NOMO-1 treated with DMSO at 0.1 percent for 48 hours (cell line): Measurements from ENCODE around the gene INPP5A.

Source experiments
- DNase-seq: peaks from one replicate; lab custom pipeline; 2025; ENCODE audit not compliant: unreplicated experiment; lab: John Stamatoyannopoulos, UW

The INPP5A gene

DNA sequence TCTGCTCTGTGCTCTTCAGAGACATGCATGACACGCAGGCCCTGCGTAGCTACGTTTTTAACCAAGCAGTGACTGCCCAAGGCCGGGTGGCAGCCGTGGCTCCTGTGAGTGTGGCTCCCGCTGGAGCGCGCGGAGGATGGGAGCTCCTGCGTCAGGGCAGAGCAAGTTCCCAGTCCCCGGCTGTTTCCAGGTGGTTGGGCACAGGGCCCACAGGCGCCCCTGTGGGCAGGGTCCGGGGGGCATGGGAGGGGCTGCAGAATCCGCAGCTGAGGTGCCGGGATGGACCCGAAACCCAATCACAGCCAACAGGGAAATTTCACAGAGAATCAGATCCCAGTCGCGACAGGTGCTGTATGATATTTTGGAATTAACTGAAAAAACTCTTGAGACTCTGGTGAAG lies 238.6 kb downstream of the INPP5A start:
- no peak for DNase-seq

DNA sequence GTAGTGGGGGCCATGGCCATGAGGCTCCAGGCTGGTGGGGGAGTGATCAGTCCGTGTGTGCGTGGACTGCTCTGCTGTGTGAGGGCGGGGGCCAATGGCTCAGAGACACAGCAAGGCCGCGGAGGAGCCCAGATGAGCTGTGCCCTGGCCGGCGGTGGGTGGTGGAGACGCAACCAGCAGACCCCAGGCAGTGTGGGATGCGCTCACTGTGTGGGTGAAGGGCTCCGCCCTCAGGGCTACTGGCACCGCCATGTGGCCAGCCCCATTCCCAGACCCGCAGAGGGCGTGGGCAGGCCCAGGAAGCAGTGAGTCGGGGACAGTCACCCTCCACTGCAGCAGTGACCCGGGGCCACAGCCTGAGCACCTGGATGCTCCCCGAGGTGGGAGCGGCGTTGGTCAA lies 239.2 kb downstream of the INPP5A start:
- DNase-seq: no peak

DNA sequence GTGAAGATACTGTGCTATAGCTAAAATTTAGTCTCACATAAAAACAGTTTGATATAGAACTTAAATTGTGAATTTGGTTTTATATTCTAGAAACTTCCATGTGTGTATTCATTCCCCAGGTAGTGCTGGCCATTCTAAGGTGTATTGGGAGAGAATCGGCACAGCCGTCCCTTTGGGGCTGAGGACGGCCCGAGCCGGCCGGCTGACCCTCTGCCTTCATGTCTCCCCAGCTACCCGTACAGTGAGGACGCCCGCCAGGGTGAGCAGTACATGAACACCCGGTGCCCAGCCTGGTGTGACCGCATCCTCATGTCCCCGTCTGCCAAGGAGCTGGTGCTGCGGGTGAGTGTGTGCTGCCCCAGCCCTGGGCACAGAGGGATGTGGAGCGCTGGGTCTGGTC lies 239.9 kb downstream of the INPP5A start:
- DNase-seq: no peak

DNA sequence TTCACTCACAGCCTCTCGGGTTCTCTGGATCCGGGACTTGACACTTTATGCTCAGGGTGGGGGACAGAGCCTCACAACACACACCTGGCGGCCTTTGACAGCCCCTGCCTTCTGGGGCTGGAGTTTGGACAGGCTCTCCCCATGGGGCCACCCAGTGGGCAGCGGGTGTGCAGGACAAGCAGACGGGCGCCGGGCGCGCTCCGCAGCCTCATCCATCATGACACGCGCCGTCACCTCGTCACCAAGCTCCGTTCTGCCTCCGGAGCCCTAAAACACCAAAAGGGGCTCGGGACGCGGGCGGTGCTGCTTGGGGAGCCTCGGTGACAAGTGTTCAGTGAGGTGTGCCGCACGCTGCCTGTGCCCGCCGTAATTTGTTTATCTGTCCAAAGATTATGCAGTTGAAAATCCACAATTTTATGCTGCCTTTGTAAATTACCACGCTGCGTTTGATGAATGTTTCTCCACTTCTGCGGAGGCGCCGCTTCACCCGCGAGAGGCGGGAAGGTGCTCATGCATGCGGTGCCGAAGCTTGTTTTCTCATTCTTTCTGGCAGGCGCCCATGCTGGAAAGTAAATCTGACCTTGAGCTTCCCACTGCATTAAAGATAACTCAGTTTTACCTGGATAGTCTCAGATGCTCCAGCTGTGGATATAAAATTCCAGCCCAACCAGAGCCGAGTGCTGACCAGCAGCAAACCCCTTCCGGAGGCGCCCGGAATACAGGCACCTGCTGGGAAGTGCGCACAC lies 242.1 kb downstream of the INPP5A start:
- DNase-seq: no peak

DNA sequence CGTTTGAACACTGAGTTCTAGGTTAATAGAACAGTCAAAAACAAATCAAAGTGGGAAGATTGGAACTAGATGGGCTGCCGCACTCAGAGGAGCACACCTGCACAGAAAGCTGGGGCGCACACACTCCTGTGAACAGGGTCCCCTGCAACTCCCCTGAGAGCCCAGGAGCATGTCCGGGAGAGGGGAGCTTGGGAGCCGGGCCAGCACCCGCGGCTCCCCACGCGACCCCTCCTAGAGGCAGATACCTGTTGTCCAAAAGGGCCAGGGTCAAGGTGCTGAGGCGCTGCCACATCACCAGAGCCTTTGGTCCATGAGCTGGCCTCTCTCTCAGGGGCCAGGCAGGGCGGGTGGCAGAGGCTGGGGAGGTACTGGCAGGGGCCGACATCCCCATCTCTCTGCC lies 242.8 kb downstream of the INPP5A start:
- DNase-seq: no peak

DNA sequence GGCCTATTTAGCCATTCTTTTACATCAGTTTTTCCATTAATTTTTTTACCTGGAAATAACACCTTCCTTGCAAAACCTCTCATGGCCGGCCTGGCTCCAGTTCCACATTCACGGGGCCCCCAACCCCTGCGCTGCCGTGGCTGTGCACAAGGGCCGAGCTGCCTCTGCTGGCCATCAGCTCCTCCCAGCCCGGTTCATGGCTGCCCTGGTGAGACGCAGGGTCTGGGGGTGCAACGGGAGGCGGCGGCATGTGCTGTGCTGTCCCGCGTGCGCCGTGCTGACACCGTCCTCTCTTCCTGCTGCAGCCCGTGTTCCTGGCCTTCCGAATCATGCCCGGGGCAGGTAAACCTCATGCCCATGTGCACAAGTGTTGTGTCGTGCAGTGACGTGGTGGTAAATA lies 244.0 kb downstream of the INPP5A start:
- no peak for DNase-seq

DNA sequence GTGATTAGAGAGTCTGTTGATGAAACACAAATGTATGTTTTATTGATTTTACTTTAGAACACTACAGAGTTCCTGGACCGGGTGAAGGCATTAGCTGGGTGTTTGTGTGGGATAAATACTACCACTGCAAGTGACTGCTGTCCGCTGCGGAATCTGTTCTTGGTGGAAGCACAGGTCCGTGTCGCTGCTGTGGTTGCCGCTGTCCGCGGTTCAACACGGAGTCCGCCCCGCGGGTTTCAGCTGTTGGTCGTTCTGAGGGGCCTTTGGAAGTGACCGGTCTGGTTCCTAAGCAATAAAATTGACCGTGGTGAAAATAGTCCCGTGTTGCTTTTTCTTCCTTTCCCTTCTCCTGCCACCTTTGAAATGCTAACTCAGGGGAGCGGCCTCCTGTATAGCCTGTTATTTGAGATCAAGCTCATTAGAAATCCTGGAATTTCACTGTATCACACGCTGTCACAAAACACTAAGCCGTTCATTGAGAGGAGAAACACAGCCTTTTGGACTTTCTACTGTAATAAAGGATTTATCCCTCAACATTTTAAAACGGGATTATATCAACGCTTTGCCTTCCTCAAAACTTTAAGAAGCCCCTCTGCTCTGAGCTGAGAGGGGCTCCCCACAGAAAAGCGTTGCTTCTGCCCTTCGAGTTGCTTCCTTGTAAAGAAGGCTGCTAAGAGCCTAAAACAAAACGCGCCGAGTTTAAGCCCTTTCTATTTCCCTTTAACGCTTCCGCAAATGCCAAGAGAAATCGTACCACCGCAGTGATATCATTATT lies 245.8 kb downstream of the INPP5A start:
- no peak for DNase-seq

DNA sequence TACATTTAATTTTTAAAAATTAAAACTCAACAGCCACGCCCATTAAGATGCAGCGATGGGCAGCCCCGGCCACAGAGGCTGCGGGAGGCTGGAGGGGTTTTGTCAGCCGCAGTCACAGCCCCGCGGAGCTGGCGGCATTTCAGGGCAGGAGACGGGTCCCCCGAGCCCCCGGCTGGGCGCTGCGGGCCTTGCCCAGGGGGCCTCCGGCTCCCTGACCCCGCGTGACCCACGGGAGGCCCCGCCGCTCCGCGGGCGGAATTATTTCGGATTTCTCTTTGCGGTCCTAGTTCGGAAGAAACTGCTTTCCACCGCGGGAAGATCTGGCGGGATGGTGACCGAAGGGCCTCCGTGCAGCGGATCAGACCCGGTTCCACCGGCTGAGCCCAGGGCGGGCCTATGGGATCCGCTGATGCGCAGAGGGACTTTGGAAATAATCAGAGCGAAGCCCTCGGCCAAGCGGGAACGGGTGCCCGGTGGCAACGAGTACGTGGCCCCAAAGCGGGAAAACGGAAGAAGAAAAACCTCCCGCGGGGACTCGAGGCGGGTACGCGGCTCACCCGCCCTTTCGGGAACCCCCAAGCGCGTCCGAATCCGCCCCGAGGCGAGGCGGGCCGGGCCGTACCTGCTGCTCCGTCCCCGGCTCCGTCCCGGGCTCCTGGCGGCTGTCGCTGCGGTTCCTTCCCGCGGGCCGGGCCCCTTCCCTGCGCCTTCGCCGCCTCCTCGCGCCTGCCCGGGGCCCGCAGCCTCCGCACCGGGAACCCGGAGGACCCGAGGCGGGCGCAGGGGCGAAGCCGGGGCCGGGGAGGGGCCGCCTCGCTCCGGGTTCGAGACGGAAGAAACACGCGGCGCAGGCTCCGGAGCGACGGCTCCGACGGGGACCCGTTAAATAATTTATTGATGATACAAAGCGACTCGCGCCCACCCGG lies 246.6 kb downstream of the INPP5A start:
- DNase-seq: no peak

DNA sequence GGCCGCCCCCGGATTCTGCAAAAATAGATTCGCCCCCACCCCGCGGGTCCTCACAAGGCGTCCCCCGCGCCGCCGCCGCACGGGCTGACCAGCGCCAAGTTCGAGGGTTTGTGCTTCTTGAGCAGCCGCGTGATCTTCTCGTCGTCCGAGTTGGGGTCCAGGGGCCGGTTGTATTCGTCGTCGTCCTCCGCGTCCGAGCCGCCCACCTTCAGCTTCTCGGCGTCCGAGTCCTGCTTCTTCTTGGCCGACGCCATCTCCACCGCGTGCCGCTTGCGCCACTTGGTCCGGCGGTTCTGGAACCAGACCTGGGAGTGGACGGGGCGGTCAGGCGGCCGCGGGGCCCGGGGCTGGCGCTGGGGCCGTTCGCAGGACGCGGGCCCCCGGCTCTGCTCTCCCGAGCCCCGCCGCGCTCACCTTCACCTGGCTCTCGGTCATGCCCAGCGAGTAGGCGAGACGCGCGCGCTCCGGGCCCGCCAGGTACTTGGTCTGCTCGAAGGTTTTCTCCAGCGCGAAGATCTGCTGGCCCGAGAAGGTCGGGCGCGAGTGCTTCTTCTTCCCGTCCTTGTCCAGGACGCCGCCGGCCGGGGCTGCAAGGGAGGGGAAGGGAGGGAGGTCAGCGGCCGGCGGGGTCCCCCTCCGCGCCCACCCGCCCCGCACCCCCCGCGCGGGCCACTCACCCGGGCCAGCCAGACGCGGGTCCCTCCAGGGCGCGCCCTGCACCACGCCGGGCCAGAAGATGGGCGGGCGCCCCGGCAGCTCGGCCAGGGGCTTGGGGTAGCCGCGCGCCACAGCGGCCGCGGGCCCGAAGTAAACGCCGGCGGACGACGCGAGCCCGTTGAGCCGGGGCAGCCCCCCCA lies 247.5 kb downstream of the INPP5A start:
- no peak for DNase-seq

DNA sequence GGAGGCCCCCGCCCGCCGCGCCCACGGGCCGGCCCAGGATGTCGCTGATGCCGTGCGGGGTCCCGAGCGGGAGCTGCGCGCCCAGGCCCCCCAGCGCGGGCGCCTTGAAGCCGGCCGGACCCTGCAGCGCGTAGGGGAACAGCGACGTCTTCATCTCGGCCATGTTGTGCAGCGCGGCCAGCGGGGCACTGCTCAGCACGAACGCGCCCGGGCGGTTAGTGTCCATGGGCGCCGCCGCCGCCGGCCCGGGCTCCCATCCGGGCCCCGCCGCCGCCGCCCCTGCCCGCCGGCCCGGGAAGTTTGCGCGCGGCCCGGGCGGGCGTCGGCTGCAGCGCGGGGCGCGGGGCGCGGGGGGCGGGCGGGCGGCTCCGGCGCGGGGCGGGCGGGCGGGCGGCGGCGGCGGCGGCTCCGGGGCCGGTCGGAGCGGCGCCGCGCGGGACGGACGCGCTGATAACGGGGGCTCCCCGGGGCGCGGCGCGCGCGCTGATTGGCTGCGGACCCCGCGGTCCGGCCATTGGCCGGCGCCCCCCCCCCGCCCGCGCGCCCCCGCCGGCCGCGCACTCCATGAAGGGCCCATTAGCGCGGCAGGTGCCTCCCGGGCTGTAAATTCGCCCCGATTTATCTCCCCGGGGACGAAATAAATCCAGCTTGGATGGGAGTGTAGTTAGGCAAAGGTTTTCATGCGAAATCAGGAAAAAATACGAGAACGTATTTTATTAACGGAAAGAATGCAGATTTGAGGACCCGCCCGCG lies 248.3 kb downstream of the INPP5A start, which contains the start of gene NKX6-2:
Gene NKX6-2 (minus strand): TSS at position 425 of the 753 bp plus-strand sequence. CDS start 199 bp downstream, at position 226.
- no peak for DNase-seq

DNA sequence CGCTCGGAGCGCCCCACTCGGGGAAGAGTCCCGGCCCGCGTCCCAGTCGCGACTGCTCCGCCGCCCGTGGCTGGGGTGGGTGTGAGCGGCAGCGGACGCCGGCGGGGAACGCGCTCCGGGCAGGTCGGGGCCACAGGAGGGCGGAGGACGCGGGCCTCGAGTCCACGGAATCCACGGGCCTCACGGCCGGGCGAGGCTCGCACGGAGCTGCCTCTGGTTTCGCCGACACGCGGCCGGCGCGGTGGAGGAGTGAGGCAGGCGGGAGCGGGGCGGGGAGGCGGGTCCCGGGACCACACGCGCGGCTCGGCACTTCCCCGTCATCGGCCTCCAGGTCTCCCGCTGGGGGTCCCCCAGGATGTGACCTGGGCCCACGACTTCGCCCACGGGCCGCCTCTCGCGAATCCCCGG lies 248.9 kb downstream of the INPP5A start:
- no peak for DNase-seq

DNA sequence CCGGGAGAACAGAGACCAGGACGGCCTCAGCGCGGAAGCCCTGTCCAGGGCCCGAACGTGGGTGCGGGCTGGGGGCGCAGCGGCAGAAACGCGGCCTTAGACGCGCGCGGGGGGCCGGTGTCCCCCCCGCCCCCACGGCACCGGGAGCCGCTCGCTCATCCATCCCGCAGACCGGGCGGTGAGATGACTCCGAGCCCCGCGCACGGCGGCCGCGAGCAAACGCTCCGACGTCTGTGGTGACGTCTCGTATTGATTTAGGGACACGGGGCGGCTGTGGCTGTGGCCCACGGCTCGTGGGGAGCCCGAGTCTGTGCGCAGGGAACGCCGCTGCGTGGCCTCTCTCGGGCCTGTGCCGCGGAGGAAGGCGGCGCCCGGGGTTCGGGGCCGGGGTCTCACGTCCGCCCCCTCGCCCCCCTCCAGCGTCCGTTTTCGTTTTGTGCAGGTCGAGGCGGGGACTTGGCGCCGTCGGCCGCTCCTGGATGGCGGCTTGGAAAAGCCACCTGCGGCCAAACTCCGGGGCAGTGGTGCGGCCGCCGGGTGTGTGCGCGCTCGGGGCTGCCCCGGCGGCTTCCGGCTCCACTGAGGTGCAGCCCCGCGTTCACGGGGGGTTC lies 249.4 kb downstream of the INPP5A start:
- no peak for DNase-seq

DNA sequence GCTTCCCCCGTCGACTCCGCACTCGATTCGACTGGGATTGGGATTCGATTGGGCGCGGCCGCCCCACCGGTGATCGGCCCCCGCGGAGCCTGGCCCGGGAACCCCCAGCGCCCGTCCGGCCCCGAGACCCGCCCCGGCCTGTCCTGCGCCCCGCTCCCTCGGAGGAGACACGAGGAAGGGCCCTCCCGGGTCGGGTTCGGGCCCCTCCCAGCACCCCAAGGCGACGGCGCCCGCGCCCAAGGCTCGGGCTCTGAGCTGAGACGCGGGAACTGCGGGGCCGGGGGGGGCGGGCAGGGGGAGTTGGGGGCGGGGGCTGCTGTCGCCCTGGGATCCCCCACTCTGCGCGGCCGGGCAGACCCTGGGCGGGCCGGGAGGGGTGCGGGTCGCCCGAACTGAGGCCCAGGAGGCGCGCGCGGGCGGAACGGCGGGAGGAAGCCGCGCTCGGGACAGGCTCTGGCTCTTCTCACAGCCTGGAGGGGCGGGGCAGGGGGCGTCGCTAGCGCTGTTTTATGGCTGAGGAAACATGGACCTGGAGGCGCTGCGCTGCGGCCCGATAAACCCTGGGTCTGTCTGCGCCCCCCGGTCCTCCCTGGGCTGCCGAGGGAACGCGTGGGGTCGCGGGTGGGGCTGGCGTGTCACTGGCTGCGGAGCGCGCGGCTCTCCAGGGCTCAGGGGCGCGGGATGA lies 250.1 kb downstream of the INPP5A start:
- no peak for DNase-seq

DNA sequence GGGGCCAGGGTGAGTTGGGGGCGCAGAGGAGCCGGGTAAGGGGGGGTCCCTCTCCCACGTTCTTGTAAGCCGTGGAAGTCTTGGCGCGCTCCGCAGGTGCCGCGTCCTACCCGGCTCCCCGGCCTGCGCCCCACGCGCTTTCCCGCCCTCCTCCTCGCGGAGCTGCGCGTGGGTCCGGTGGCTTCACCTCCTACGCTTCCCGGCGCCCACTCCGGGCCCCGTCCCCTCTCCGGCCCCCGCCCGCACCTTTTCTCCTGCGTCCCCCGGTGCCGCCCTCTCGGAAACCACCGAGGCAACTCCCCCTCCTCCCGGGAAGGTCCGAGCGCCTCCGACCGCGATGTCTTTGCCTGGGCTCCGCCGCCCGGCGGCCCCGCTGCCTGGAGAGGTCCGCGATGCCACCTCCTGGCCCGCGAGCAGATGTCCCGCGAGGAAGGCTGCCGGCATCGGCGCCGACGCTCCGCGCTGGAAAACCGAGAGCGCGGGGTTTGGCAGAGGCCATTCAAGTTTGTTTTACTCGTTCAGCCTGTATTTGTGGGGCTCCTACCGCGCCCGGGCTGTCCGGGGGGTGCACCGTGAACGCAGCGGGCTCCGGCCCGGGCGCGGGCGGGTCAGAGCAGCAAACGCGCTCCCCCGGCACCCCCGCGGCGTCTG lies 250.7 kb downstream of the INPP5A start:
- no peak for DNase-seq

DNA sequence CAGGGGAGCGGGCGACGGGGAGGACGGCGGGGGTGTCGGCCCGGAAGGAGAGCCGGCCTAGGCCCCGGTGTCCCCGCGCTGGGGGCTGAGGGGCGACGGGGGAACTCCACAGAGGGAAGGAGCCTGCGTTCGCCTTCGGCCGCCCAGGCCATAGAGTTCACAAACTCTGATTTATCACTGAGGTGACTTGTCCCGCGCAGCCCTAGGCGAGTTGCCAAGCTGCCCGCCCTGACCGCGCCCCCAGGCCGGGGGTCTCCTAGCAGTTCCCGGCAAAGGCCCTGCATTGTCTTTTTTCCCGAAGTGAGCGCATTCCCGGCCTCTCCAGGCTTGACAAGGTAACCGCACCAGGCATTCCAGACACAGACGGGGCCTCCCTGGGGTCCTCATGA lies 251.2 kb downstream of the INPP5A start:
- no peak for DNase-seq

DNA sequence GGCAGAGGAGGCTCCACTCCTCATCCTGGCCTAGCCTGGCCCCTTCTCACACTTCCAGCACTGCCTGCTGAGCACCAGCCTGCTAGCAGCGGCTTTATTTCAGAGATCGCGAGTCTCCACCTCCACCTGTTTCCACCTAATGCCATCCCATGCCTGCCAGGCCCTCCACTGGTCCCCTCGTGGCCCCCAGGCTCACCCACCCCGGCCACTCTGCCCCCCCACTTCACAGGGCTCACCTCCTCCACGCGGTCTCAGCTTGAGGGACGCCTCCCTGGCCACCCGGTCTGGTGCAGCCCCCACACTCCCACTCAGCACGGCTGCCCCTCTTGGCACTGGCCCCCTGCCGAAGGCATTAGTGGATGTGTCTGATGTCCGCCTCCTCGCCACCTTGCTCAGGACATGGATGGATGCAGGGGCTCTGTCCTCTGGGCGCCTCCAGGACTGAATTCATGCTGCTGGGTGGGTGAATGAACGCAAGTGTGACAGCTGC lies 252.1 kb downstream of the INPP5A start:
- DNase-seq: no peak

DNA sequence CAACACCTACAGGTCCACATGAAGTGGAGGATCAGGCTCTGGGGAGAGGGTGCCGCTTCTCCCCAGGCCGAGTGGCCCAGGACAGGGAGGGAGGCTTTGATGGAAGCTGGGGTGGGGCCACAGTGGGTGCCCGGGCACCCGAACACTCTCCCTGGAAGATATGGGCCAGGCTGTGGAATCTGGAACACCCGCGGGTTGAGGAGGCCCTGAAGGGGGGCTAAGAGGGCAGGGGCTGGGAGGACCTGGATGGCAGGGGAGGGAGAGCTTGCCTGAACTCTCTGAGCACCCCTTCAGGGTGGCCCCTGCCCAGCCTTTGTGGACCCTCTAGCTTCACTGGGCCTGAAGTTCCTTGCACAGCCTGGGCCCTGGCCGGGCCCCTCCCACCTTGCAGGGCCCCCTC lies 252.9 kb downstream of the INPP5A start:
- DNase-seq: no peak
